Left kidney (tissue), 2 donors: Measurements from ENCODE around the gene SDR42E1. TPM values are rescaled to one million over a fixed set of nuclear protein-coding genes. Genes with fewer than 3 reads are reported as not detected.
A peak's percentile ranks its signal among the peaks of the same experiment; 100 is the strongest.
"Not testable (repeated sequence)": the region's sequence is repeated elsewhere in the genome, so short reads cannot be mapped to it uniquely, and the experiment has no call there.

Source experiments
- DNase-seq: peaks from one replicate; pipeline ENCODE4 v3.0.0-alpha.2; 2013
- polyA plus RNA-seq: library from polyadenylated mRNA; unstranded; fragments of 120-200 nt; gene quantifications from one replicate; pipeline ENCODE4 v1.2.1, GENCODE V29; 2013; ENCODE audit not compliant: insufficient read length

SDR42E1 gene
- polyA plus RNA-seq, 1 donor = 19.6 TPM

DNA sequence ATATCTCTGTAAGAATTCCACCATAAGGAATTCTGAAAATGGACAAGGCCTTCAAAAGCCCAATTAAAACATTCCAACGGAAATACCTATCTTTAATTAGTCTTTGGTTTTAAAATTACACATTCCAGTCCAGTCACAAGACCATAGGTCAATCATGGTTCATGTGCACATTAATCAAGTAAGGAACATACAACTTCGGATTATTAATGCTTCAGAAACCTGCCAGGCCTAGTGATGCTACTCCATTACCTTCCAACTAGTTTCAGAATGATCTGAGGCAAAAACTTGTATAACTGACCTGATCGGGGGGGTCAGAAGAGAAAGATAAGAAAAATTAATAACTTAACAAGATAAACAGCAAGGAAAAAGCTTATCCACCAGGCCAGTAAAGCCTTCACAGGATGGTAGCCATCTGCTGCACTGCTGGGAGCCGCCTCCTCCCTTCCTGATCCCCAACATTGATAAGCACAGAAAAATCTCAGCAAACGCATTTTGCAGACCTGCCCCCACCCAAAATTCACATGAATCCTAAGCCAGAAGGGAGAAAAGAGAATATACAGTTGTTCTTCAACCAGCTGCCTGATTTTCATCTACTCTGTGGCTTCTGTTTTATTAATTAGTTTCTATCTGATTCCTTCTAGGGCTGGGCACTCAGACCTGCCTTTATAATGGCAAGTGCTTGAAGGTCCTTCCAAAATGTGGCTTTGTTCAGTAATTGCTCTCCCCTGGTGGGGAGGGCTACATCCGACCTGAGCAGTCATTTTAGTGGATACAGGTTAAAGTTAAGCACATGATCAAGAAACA lies 6.0 kb downstream of the SDR42E1 start:
- DNase-seq = peak; percentile 33

GRCh38 chr16:82004601-82005000 lies 6.7 kb downstream of the SDR42E1 start:
- DNase-seq = peak; percentile 34

DNA sequence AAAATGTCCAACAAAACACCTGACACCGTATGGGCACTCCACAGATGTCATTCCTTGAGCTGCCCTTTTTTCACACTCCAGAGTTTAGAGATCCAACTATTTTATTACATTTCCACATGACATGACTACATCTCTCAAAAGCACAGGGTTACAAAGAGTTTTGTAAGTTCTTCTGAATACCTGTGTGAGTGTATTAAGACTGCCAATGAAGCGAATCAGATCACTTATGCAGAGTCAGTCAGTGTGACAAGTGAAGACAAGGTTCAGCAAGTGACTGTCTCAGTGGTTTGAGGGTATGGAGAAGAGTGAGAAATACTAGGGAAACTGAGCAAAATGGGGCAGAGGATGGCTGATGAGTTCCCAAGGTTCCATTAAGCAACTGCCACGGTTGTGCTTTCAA lies 8.4 kb downstream of the SDR42E1 start:
- DNase-seq = no peak

- DNase-seq = no peak
These were observed 13.5 kb downstream of the SDR42E1 start for GRCh38 chr16:81997738-81998137.

GRCh38 chr16:81996664-81997509 lies 14.4 kb downstream of the SDR42E1 start:
- no peak for DNase-seq

GRCh38 chr16:81995651-81996050 lies 15.6 kb downstream of the SDR42E1 start:
- DNase-seq = no peak

- DNase-seq = no peak
These were observed 16.8 kb downstream of the SDR42E1 start for GRCh38 chr16:81994485-81994884.

- no peak for DNase-seq
These were observed 18.4 kb downstream of the SDR42E1 start for GRCh38 chr16:81992859-81993258.

DNA sequence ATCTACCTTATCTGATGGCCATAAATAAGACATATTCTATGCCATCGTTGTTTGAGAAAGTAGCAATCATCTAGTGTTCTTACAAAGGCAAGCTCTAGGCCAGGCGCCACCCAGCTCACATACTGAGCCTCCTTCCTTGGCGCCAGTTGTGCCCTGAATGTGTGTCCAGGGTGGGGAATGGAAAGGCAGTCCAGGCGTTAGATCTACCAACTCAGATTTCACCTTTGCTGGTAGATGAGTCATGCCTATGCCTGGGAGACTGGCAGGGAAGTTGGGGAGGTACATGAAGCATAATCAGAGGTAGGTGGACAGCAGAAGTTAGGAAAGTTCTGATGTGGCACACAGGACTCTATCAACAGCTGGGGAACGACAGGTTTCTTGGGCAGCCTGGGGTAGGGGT lies 23.6 kb downstream of the SDR42E1 start:
- DNase-seq = no peak

DNA sequence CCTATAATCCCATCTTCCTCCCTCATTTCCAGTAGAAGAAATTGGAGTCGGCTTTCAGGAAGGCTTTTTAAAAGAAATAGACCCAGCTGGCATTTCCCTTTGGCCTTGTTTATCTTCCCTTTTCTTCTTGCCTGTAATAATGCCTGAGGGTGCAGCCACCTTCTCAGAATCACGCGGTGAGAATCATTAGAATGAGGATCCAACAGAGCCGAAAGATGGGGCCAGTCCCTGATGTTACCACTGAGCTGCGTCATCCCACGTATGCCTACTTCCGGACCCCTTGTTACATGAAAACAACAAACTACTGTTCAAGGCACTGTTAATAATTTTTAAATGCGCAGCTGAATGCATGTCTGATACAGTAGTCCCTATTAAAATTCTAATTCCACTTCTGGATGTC lies 24.1 kb downstream of the SDR42E1 start:
- DNase-seq = no peak

GRCh38 chr16:81977335-81977942 lies 33.8 kb downstream of the SDR42E1 start:
- DNase-seq = not testable (repeated sequence)

DNA sequence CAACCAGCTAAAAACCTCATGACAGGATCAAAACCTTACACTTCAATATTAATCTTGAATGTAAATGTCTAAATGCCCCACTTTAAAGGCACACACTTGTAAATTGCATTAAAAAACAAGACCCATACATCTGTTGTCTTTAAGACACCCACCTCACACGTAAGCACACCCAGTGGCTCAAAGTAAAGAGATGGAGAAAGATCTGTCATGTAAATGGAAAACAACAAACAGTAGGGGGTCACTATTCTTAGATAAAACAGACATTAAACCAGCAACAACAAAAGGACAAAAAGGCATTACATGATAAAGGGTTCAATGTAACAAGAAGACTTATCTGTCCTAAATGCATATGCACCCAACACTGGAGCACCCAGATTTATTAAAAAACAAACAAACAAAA lies 35.6 kb downstream of the SDR42E1 start:
- DNase-seq = no peak

GRCh38 chr16:81973737-81974136 lies 37.5 kb downstream of the SDR42E1 start:
- DNase-seq = no peak

- no peak for DNase-seq
These were observed 39.4 kb downstream of the SDR42E1 start for GRCh38 chr16:81971853-81972252.

- DNase-seq = no peak
These were observed 43.9 kb downstream of the SDR42E1 start for GRCh38 chr16:81967358-81967757.

GRCh38 chr16:81964808-81965207 lies 46.5 kb downstream of the SDR42E1 start:
- DNase-seq = no peak

DNA sequence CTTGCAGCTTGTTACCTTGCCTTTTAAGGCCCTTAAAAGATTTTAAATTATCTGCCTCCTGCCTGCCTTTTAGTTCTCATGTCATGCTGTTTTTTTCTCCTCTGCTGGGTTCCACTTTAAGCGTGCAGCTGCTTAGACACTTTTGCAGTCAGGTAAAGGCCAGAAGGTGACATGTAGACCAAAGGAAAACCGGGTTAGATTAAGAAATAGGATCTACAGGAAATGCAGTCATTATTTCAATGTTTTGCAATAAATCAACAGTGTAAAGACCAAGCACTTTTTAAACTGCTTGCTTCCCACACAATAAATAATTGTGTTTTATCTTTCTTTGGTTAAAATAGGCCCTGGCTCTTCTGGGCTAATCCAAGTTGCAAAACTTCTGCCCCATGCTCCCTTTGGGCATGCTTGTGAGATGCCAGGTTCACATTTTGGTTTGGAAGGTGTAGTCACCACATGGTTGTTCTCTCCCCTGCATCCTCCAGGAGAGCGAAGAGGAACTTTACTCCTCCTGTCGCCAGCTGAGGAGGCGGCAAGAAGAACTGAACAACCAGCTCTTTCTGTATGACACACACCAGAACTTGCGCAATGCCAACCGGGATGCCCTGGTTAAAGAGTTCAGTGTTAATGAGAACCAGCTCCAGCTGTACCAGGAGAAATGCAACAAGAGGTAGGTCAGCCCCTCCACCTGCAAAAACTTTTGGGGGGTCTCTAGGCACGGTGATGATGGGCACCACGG lies 54.9 kb downstream of the SDR42E1 start:
- DNase-seq = no peak

DNA sequence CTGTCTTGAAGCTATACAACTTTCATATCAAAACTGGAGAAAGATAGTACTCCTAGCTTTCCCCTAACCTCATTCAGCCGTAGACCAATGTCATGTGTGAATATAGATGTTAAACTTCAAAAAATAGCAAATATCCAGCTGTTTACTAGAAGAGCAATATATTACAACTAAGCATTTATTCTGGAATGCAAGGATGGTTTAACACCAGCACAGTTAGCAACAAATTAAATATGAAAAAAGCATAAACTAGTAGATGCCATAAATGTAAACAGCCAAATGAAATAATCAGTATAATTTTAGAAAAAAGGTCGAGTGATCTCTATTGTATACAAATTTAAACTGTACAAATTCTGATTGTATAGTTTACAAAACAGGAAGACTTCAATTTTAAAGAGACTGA lies 59.7 kb downstream of the SDR42E1 start:
- DNase-seq = no peak

- DNase-seq = no peak
These were observed 65.1 kb downstream of the SDR42E1 start for GRCh38 chr16:81946206-81946605.

- no peak for DNase-seq
These were observed 65.6 kb downstream of the SDR42E1 start for GRCh38 chr16:81945665-81946064.

GRCh38 chr16:81942007-81942601 lies 69.2 kb downstream of the SDR42E1 start:
- no peak for DNase-seq
